RWPE1 (cell line): ENCODE measurements around the gene RASGEF1B.
A peak's percentile ranks its signal among the peaks of the same experiment; 100 is the strongest.

Experiments used
- CTCF ChIA-PET: fragments of 350-600 bp; sonication (Branson Sonifier 250); formaldehyde crosslinking; extraction: SDS; loops from one replicate; lab custom pipeline; 2021; lab: Yijun Ruan, JAX
- POLR2A ChIA-PET: fragments of 400-600 bp; formaldehyde crosslinking; extraction: SDS; loops from one replicate; lab custom pipeline; 2020; ENCODE audit warnings: antibody characterized with exemption; ENCODE audit not compliant: low non-redundant PET; lab: Yijun Ruan, JAX
- DNase-seq: peaks from one replicate; pipeline ENCODE4 v3.0.0; 2012; ENCODE audit warnings: low spot score
- H3K27ac ChIP-seq: fragments of 450-650 bp; 2 replicates; pipeline ENCODE4 v1.5.1; 2017
- CTCF ChIP-seq: fragments of 450-650 bp; conservative IDR thresholded peaks from 2 replicates; pipeline ENCODE4 v1.5.1; 2017; ENCODE audit warnings: low read depth, mild to moderate bottlenecking

RASGEF1B gene

GRCh38 chr4:81422595-81422994, 49.1 kb downstream of the RASGEF1B start:
- DNase-seq, result no peak
- no peak overlapping the region for H3K27ac ChIP-seq
- TF ChIP-seq CTCF, result no peak
- ChIA-PET POLR2A (no interaction called here), CTCF (no interaction called here)

GRCh38 chr4:81421346-81422218, 50.1 kb downstream of the RASGEF1B start:
- POLR2A ChIA-PET, result no interaction called here
- CTCF ChIA-PET, result interaction anchor here (0.6 to 0.9 kb wide), 2 partner anchors 15 to 242 kb away, joined by 3 read pairs; no protein-coding TSS in a partner anchor
- DNase-seq, result peak; percentile 70
- no peak overlapping the region for H3K27ac ChIP-seq
- TF ChIP-seq CTCF, result no peak

- POLR2A ChIA-PET, result no interaction called here
- DNase-seq, result no peak
- TF ChIP-seq CTCF, result no peak
- CTCF ChIA-PET, result no interaction called here
- H3K27ac ChIP-seq, result no peak overlapping the region
Measured at GRCh38 chr4:81418572-81418971, 53.1 kb downstream of the RASGEF1B start.

GRCh38 chr4:81412946-81413495, 58.7 kb downstream of the RASGEF1B start:
- POLR2A ChIA-PET, result no interaction called here
- no peak for DNase-seq
- no peak for TF ChIP-seq CTCF
- CTCF ChIA-PET, result interaction anchor here (1.1 kb wide), 1 partner anchor 431 kb away, joined by 3 read pairs; no protein-coding TSS in a partner anchor
- no peak overlapping the region for H3K27ac ChIP-seq

- no peak for DNase-seq
- CTCF ChIA-PET, result no interaction called here
Measured at GRCh38 chr4:81410680-81411079, 61.0 kb downstream of the RASGEF1B start.

More at GRCh38 chr4:81410680-81411079, 61.0 kb downstream of the RASGEF1B start:
- POLR2A ChIA-PET, result no interaction called here
- no peak overlapping the region for H3K27ac ChIP-seq
- no peak for TF ChIP-seq CTCF
